RPMI7951 (cell line): Measurements from ENCODE around the gene RNF208. TPM values are rescaled to one million over a fixed set of nuclear protein-coding genes. Genes with fewer than 3 reads are reported as not detected.

ENCODE experiments used
- DNase-seq: peaks from one replicate; pipeline ENCODE4 v3.0.0-alpha.2; 2012; ENCODE audit warnings: low read depth
- total RNA-seq: library from RNA; depleted of rRNA; stranded (reverse); fragments of >200 nt; shearing (Covaris generic); gene quantifications from 2 replicates; pipeline ENCODE4 v1.2.3, GENCODE V29; 2014; rRNA removed

RNF208 gene
- total RNA-seq, 1 experiment from 2014 or later: not detected

GRCh38 chr9:137175345-137175961 lies 46.6 kb downstream of the RNF208 start:
- no peak for DNase-seq

- no peak for DNase-seq
These were observed 47.2 kb downstream of the RNF208 start for GRCh38 chr9:137174722-137175293.

GRCh38 chr9:137173796-137174664 lies 48.0 kb downstream of the RNF208 start:
- no peak for DNase-seq

GRCh38 chr9:137172901-137173795 lies 48.9 kb downstream of the RNF208 start:
- DNase-seq: peak; percentile 37

- no peak for DNase-seq
These were observed 50.7 kb downstream of the RNF208 start for GRCh38 chr9:137171149-137171900.

- no peak for DNase-seq
These were observed 51.4 kb downstream of the RNF208 start for GRCh38 chr9:137170486-137171148.

Other genes starting within 250 kb of the RNF208 start
- gene PTGDS, start 244.7 kb downstream of the RNF208 start, total RNA-seq: 0.24 TPM in 1 of 2 replicates, not detected in the other
- not detected in 2 replicates for gene LCNL1, start 239.2 kb downstream of the RNF208 start, total RNA-seq
- gene PAXX, start 229.8 kb downstream of the RNF208 start, total RNA-seq: 24.5 and 50.9 TPM in 2 replicates
- 0.68 and 1.7 TPM in 2 replicates for gene CLIC3, start 225.7 kb downstream of the RNF208 start, total RNA-seq
- gene ABCA2, start 194.0 kb downstream of the RNF208 start, total RNA-seq: 4.1 and 10.8 TPM in 2 replicates
- gene FUT7, start 190.2 kb downstream of the RNF208 start, total RNA-seq: not detected in 2 replicates
- 0.60 and 1.6 TPM in 2 replicates for gene NPDC1, start 176.1 kb downstream of the RNF208 start, total RNA-seq
- gene ENTPD2, start 168.2 kb downstream of the RNF208 start, total RNA-seq: not detected in 2 replicates
- gene SAPCD2, start 151.7 kb downstream of the RNF208 start, total RNA-seq: 15.3 and 21.8 TPM in 2 replicates
- gene UAP1L1, start 144.7 kb downstream of the RNF208 start, total RNA-seq: 7.6 and 10.0 TPM in 2 replicates
- gene MAN1B1, start 135.3 kb downstream of the RNF208 start, total RNA-seq: 39.2 and 56.9 TPM in 2 replicates
- 30.8 and 37.5 TPM in 2 replicates for gene DPP7, start 107.5 kb downstream of the RNF208 start, total RNA-seq
- 0.20 TPM in 1 of 2 replicates, not detected in the other for gene GRIN1, start 83.1 kb downstream of the RNF208 start, total RNA-seq
- gene LRRC26, start 52.2 kb downstream of the RNF208 start, total RNA-seq: not detected in 2 replicates
- not detected in 2 replicates for gene TMEM210, start 50.2 kb downstream of the RNF208 start, total RNA-seq
- 8.1 and 9.8 TPM in 2 replicates for gene ANAPC2, start 33.7 kb downstream of the RNF208 start, total RNA-seq
- gene SSNA1, start 33.6 kb downstream of the RNF208 start, total RNA-seq: 72.8 and 99.2 TPM in 2 replicates
- 1.1 and 3.7 TPM in 2 replicates for gene TPRN, start 21.5 kb downstream of the RNF208 start, total RNA-seq
- 39.1 and 40.0 TPM in 2 replicates for gene TMEM203, start 16.6 kb downstream of the RNF208 start, total RNA-seq
- 4.6 and 5.4 TPM in 2 replicates for gene NDOR1, start 16.5 kb downstream of the RNF208 start, total RNA-seq
- 0.36 and 1.1 TPM in 2 replicates for gene CYSRT1, start 2.9 kb upstream of the RNF208 start, total RNA-seq
- not detected in 2 replicates for gene RNF224, start 5.3 kb upstream of the RNF208 start, total RNA-seq
- not detected in 2 replicates for gene SLC34A3, start 8.7 kb upstream of the RNF208 start, total RNA-seq
- gene TUBB4B, start 19.0 kb upstream of the RNF208 start, total RNA-seq: 295 and 372 TPM in 2 replicates
- not detected in 2 replicates for gene STPG3, start 29.0 kb upstream of the RNF208 start, total RNA-seq
- gene NELFB, start 33.1 kb upstream of the RNF208 start, total RNA-seq: 34.2 and 46.8 TPM in 2 replicates
- gene TOR4A, start 55.5 kb upstream of the RNF208 start, total RNA-seq: under 0.01 TPM in 2 replicates
- gene NRARP, start 80.0 kb upstream of the RNF208 start, total RNA-seq: 0.12 TPM in 1 of 2 replicates, not detected in the other
- 0.24 and 1.3 TPM in 2 replicates for gene EXD3, start 200.9 kb upstream of the RNF208 start, total RNA-seq
- gene NOXA1, start 201.2 kb upstream of the RNF208 start, total RNA-seq: not detected in 2 replicates
- not detected in 2 replicates for gene ENTPD8, start 219.1 kb upstream of the RNF208 start, total RNA-seq
- gene NSMF, start 237.1 kb upstream of the RNF208 start, total RNA-seq: 11.9 and 12.7 TPM in 2 replicates